Caco-2 (cell line): Measurements from ENCODE around the gene VPS13C. TPM values are rescaled to one million over a fixed set of nuclear protein-coding genes. Genes with fewer than 3 reads are reported as not detected.

Experiments
- BruUV-seq: library from RNA; stranded (reverse); fragments of 400-500 nt; replicated peaks from 2 replicates; lab custom pipeline; 2021; lab: Mats Ljungman, UMichigan
- CTCF ChIA-PET: fragments of 300-600 bp; sonication (Branson Sonifier 250); formaldehyde crosslinking; loops from one replicate; lab custom pipeline; 2022; ENCODE audit warnings: antibody characterized with exemption; lab: Charles Lee
- POLR2A ChIA-PET: fragments of 300-600 bp; sonication (Branson Sonifier 250); formaldehyde crosslinking; loops from one replicate; lab custom pipeline; 2022; ENCODE audit warnings: antibody characterized with exemption; lab: Charles Lee
- DNase-seq, 2 experiments: peaks; one replicate each; pipeline versions ENCODE4 v3.0.0 to v3.0.0-alpha.2; 2020 to 2022
- H3K27me3 ChIP-seq: replicated peaks from 2 replicates; pipeline ENCODE4 v1.6.0; 2011; ENCODE audit warnings: low read length; ENCODE audit not compliant: control insufficient read depth, insufficient read depth
- H3K36me3 ChIP-seq: 2 replicates; pipeline ENCODE4 v1.5.1; 2011; ENCODE audit warnings: low read length; ENCODE audit not compliant: control insufficient read depth, insufficient read depth
- H3K4me1 ChIP-seq: fragments of 250-450 bp; sonication (Bioruptor Pico); 2 replicates; pipeline ENCODE4 v1.5.1; 2020; ENCODE audit warnings: mild to moderate bottlenecking
- H3K4me3 ChIP-seq: 2 replicates; pipeline ENCODE4 v1.5.1; 2011; ENCODE audit warnings: low read depth, mild to moderate bottlenecking, control low read depth, low read length
- H3K9me3 ChIP-seq: fragments of 250-450 bp; sonication (Bioruptor Pico); 2 replicates; pipeline ENCODE4 v1.5.1; 2020; ENCODE audit warnings: mild to moderate bottlenecking, moderate library complexity
- H3K27ac Mint-ChIP-seq: one replicate; pipeline ENCODE4 v1.8.0; 2022; ENCODE audit warnings: mixed read lengths; ENCODE audit not compliant: unreplicated experiment
- H3K27me3 Mint-ChIP-seq: one replicate; pipeline ENCODE4 v1.8.0; 2022; ENCODE audit warnings: mixed read lengths; ENCODE audit not compliant: insufficient read depth, unreplicated experiment
- H3K36me3 Mint-ChIP-seq: one replicate; pipeline ENCODE4 v1.8.0; 2022; ENCODE audit warnings: mild to moderate bottlenecking, mixed read lengths; ENCODE audit not compliant: insufficient read depth, unreplicated experiment
- H3K4me1 Mint-ChIP-seq: one replicate; pipeline ENCODE4 v1.8.0; 2022; ENCODE audit warnings: low read depth, mixed read lengths; ENCODE audit not compliant: unreplicated experiment
- H3K4me3 Mint-ChIP-seq: one replicate; pipeline ENCODE4 v1.8.0; 2022; ENCODE audit warnings: mild to moderate bottlenecking, moderate library complexity, mixed read lengths; ENCODE audit not compliant: unreplicated experiment
- H3K9me3 Mint-ChIP-seq: one replicate; pipeline ENCODE4 v1.8.0; 2022; ENCODE audit warnings: mixed read lengths; ENCODE audit not compliant: unreplicated experiment
- CTCF ChIP-seq, 2 experiments: fragments of 200-600 bp in 1 of 2; IDR thresholded peaks; 1 replicate in 1 of 2; 2 replicates in 1 of 2; pipeline versions ENCODE4 v1.5.1 to v1.8.0; 2011 to 2022; ENCODE audit warnings: antibody characterized with exemption in 1 of 2, control low read depth in 1 of 2, inconsistent platforms in 1 of 2, low read depth in 1 of 2, low read length in 1 of 2, mild to moderate bottlenecking in 1 of 2, moderate library complexity in 1 of 2; ENCODE audit not compliant: insufficient read depth in 1 of 2, severe bottlenecking in 1 of 2, unreplicated experiment in 1 of 2
- intact Hi-C: fragments of 100-400 bp; cut with micrococcal nuclease; formaldehyde crosslinking; loops from one replicate; pipeline ENCODE4 v1.10.0; 2022; ENCODE audit not compliant: unreplicated experiment
- total RNA-seq: library from RNA; stranded (reverse); gene quantifications from 2 replicates; pipeline ENCODE4 v1.2.3, GENCODE V29; 2022

The VPS13C gene
- total RNA-seq, 1 experiment from 2014 or later = 42.4 TPM

- H3K4me3 Mint-ChIP-seq = no peak overlapping the region
- TF ChIP-seq CTCF (IDR thresholded peaks at IDR 0.05; ENCODE audit: insufficient read depth in 1 of 2, low read depth in 1 of 2, low read length in 1 of 2, severe bottlenecking in 1 of 2, unreplicated experiment in 1 of 2) = peak; percentile 51 to 54
- DNase-seq = peak in 1 of 2 experiments; percentile 23
- H3K36me3 Mint-ChIP-seq = peaks cover 6% of the 10 kb centered on the region
- Histone ChIP-seq H3K9me3 (no peaks in the 10 kb centered on the region), H3K27me3 (no peaks in the 10 kb centered on the region), H3K4me3 (no peak overlapping the region), H3K4me1 (peaks cover 4% of the 10 kb centered on the region; the same call in 1 of the 2 replicates), H3K36me3 (no peaks in the 10 kb centered on the region)
- H3K27ac Mint-ChIP-seq = no peak overlapping the region
- H3K27me3 Mint-ChIP-seq = peaks cover 10% of the 10 kb centered on the region
- no peaks in the 10 kb centered on the region for H3K9me3 Mint-ChIP-seq
- ChIA-PET CTCF (no interaction called here), POLR2A (no interaction called here)
- intact Hi-C loops = loop anchor here (1.0 kb wide), 1 partner anchor 200 kb away; no protein-coding TSS in a partner anchor
- no peaks in the 10 kb centered on the region for H3K4me1 Mint-ChIP-seq
- BruUV-seq = no TSS peak
These were observed 11.6 kb upstream of the VPS13C start for GRCh38 chr15:62071711-62072308.

GRCh38 chr15:62069551-62069950, 9.3 kb upstream of the VPS13C start:
- ChIA-PET POLR2A (no interaction called here), CTCF (no interaction called here)
- H3K4me1 ChIP-seq = peaks cover 10% of the 10 kb centered on the region
- no peak for DNase-seq
- no peak overlapping the region for H3K4me3 ChIP-seq
- Mint-ChIP-seq H3K4me3 (no peak overlapping the region), H3K9me3 (no peaks in the 10 kb centered on the region), H3K4me1 (no peaks in the 10 kb centered on the region), H3K27me3 (peaks cover 10% of the 10 kb centered on the region), H3K27ac (no peak overlapping the region), H3K36me3 (peaks cover 6% of the 10 kb centered on the region)
- no peak for TF ChIP-seq CTCF (IDR thresholded peaks at IDR 0.05; ENCODE audit: insufficient read depth in 1 of 2, low read depth in 1 of 2, low read length in 1 of 2, severe bottlenecking in 1 of 2, unreplicated experiment in 1 of 2)
- no peaks in the 10 kb centered on the region for H3K27me3 ChIP-seq
- no peaks in the 10 kb centered on the region for H3K36me3 ChIP-seq
- BruUV-seq = no TSS peak
- no peaks in the 10 kb centered on the region for H3K9me3 ChIP-seq
- intact Hi-C loops = no loop called here

GRCh38 chr15:62068810-62069167, 8.5 kb upstream of the VPS13C start:
- Mint-ChIP-seq H3K4me3 (peak overlapping the region; percentile 64), H3K27ac (no peak overlapping the region), H3K9me3 (no peaks in the 10 kb centered on the region), H3K36me3 (peaks cover 6% of the 10 kb centered on the region), H3K27me3 (peaks cover 8% of the 10 kb centered on the region), H3K4me1 (no peaks in the 10 kb centered on the region)
- no TSS peak for BruUV-seq
- no peak for TF ChIP-seq CTCF (IDR thresholded peaks at IDR 0.05; ENCODE audit: insufficient read depth in 1 of 2, low read depth in 1 of 2, low read length in 1 of 2, severe bottlenecking in 1 of 2, unreplicated experiment in 1 of 2)
- no peaks in the 10 kb centered on the region for H3K36me3 ChIP-seq
- no peak for DNase-seq
- H3K27me3 ChIP-seq = no peaks in the 10 kb centered on the region
- peak overlapping the region; percentile 44 for H3K4me3 ChIP-seq
- ChIA-PET CTCF (interaction anchor here (1.0 kb wide), 1 partner anchor 8 kb away, joined by 5 read pairs; the partner anchor contains the start of gene VPS13C), POLR2A (no interaction called here)
- no peaks in the 10 kb centered on the region for H3K9me3 ChIP-seq
- H3K4me1 ChIP-seq = peaks cover 10% of the 10 kb centered on the region
- intact Hi-C loops = loop anchor here (1.0 kb wide), 1 partner anchor 8 kb away; the partner anchor contains the start of gene VPS13C
